ENCODE results near the gene WDR59.
A peak's percentile ranks its signal among the peaks of the same experiment; 100 is the strongest.
"Not testable (repeated sequence)": the region's sequence is repeated elsewhere in the genome, so short reads cannot be mapped to it uniquely, and the experiment has no call there.

The WDR59 gene

GRCh38 chr16:75012380-75013081, 27.6 kb upstream of the WDR59 start:
- DNase-seq = no peak

DNA sequence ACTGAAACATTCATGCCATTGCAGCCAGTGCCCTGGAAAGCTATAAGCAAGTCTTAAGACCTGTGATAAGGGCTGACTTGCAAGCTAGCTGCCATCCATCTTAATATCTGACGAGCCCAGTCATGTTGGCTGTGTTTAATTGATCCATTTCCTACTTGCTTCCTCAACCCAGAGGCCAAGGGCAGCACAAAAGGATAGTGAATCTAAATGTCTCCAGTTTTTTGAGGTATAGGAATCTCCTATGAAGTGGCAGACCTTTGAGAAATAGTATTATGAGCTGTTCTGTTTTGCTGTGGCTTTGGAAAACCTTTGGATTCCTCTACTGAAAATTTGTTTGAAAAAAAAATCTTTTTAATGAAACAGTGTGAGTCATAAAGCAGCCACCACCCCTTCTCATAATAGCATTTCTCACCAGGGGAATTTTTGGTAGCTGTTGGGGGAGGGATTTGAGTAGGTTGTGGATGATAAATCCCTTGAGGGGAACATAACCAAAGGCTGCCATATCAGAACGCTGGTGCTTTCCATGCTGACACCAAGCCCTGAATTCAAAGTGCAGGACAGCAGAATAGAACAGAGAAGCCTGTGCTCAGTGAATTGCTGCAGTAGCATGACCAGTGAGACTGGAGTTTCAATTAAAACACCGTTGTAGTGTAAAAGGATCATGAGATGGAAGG, 26.8 kb upstream of the WDR59 start:
- DNase-seq = peak; percentile 79

GRCh38 chr16:75010427-75010826, 25.5 kb upstream of the WDR59 start:
- DNase-seq = peak; percentile 34

- DNase-seq = no peak
Observed at GRCh38 chr16:75007443-75007842, 22.5 kb upstream of the WDR59 start.

GRCh38 chr16:75005697-75006096, 20.8 kb upstream of the WDR59 start:
- DNase-seq = no peak

DNA sequence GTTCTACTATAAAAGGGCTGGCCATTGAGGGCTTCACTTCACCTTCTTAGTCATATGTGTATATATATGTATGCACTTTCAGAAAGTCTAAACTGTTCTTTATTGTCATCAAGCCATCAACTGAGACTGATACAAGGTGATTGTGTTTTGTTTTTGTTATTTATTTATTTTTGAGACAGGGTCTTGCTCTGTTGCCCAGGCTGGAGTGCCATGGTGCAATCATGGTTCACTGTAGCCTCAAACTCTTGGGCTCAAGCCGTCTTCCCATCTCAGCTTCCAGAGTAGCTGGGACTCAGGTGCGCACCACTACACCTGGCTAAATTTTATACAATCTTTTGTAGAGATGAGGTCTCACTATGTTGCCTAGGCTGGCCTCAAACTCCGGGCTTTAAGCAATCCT, 19.5 kb upstream of the WDR59 start:
- no peak for DNase-seq

DNA sequence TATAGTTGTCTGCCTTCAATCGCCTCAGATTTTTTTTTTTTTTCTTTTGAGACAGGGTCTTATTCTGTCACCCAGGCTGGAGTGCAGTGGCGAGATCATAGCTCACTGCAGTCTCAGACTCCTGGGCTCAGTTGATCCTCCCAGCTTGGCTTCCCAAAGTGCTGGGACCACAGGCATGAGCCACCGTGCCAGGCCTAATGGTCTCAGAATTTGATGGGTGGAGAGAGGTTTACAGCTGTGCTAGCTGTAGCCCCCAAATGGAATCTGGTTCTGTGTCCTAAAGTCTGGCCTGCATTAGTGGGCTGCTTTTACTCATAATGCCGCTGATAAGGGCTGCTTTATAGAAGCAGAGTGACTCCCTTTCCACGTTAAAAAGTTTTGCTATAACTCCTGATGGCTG, 19.0 kb upstream of the WDR59 start:
- no peak for DNase-seq

- DNase-seq = no peak
Observed at GRCh38 chr16:75002474-75002873, 17.6 kb upstream of the WDR59 start.

GRCh38 chr16:75000481-75001081, 15.7 kb upstream of the WDR59 start:
- no peak for DNase-seq

DNA sequence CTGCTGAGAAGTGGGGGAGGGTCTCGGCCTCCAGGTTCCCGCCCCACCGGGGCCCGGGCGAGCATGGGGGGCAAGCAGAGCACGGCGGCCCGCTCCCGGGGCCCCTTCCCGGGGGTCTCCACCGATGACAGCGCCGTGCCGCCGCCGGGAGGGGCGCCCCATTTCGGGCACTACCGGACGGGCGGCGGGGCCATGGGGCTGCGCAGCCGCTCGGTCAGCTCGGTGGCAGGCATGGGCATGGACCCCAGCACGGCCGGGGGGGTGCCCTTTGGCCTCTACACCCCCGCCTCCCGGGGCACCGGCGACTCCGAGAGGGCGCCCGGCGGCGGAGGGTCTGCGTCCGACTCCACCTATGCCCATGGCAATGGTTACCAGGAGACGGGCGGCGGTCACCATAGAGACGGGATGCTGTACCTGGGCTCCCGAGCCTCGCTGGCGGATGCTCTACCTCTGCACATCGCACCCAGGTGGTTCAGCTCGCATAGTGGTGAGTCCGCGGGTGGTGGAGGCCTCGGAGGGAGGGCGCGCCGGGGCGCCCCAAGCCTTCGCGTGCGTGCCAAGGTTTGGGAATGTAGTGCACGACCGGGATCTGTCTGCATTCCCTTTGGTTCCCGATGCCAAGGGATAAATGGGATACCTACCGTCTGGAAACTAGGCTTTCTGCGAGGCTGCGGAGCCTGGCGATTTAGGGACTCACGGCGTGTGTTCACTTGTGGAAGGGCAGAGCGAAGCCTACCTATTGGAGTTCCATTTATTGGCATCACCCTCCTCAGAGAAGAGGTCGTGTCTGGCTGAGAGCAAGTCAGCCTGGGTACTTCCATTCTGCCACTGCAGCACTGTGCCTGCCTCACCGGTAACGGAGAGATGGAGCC, 14.9 kb upstream of the WDR59 start:
- DNase-seq = peak; percentile 56

GRCh38 chr16:74999219-74999608, 14.3 kb upstream of the WDR59 start:
- no peak for DNase-seq

DNA sequence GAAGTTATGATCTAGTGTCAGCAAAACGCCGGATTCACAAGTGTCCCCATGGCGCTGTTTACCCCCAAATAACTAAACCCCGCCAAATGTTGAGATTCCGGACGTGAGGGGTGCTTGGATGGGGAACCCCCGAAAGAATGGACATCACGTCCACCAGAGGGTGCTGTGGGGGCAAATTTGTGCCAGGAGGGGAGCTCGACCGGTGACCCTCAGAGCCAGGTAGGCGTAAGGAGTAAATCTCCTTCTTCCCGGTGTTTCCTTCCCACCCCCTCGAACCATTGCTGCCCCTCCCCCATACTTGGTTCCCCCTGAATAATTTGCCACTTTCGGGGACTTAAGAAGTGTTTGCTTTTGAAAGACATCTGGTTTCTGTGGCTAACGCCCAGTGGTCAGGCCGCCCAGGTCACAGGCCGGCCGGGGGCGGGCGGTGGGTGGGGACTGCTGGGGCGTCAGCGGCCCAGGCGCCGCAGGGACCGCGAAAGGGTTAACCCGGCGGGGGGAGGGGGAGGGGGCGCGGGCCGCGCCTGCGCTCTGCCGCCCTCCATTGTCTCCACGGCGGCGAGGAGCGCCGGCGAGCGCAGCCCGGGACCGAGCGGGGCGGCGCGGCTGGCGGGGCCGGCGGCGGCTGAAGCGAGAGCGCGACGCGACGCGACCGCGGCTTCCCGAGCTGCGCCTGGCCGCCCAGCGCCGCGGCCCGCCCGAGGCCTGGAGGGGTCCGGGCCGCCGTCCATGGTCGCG, 13.7 kb upstream of the WDR59 start, which contains the start of gene ZNRF1:
Gene ZNRF1, plus strand, starts transcription at position 544 of the 738 bp plus-strand sequence. CDS start 648 bp downstream, outside the sequence.
- DNase-seq = peak; percentile 87

- no peak for DNase-seq
Observed at GRCh38 chr16:74997042-74997491, 12.1 kb upstream of the WDR59 start.

DNA sequence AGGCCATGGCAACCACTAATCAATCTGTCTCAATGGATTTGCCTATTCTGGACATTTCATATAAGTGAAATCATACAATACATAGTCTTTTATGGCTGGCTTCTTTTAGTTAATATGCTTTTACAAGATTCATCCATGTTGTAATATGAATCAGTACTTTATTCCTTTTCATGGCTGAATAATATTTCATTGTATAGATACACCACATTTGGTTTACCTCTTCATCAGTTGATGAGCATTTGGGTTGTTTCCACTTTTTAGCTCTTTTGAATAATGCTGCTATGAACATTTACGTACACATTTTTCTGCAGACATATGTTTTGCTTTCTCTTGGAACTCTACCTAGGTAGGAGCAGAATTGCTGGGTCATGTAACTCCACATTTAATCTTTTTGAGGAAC, 11.1 kb upstream of the WDR59 start:
- no peak for DNase-seq

DNA sequence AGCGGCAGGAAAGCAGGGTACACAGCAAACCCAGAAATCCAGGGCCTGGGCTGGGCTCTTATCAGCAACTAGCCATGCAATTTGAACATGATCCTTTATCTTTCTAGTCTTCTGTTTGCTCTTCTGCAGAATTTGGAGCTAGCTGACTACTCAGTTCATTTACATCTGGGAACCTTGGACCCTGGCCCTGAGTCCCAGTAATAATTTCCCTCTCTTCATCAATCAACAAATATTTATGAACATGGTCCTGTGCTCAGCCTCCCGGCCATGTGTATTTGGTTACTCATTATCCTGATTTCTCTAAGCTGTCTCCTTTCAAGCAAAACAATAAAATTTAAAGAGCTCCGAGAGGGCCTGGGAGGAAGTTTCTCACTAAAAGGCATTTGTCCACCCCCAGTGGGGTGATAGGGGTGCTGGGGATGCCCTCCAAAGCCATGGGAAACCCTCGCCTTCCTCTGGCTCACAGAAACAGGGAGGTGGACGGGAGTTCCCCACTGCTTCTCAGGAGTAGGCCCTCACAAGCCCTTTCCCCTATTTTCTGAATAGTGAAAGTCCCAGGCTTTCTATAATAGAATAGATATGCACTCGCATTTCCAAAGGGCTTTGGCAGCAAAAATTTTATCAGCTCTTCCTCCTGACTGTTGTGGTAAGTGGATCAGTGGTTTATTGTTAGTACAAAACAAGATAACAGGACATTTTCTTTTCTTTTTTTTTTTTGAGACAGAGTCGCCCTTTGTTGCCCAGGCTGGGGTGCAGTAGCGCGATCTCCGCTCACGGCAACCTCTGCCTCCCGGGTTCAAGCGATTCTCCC, 6.9 kb upstream of the WDR59 start:
- DNase-seq = no peak

GRCh38 chr16:74991268-74991592, 6.3 kb upstream of the WDR59 start:
- DNase-seq = no peak

DNA sequence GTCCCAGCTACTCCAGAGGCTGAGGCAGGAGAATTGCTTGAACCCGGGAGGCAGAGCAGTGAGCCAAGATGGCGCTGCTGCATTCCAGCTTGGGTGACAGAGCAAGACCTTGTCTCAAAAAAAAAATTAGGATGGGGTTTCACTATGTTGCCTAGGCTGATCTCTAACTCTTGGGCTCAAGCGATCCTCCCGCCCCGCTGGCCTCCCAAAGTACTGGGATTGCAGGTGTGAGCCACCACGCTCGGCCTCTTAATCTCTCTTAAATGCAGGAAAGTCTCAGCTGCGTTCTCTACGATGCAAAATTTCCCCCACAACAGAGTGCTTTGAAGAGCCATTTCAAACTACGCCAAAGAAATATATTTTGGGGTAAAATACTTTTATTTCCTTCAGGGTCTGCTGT, 5.9 kb upstream of the WDR59 start:
- DNase-seq = no peak

DNA sequence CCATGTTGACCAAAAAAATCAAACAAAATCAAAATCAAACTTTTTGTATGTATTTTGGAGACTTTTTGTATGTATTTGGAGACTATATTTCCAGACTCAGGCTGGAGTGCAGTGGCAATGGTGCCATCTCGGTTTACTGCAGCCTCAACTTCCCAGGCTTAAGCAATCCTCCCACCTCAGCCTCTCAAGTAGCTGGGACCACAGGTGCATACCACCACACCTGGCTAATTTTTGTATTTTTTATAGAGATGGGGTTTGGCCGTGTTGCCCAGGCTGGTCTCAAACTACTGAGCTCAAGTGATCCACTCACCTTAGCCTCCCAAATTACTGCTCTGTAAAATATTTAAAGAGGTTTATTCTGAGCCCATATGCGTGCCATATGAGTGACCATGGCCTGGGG, 4.9 kb upstream of the WDR59 start:
- not testable (repeated sequence) for DNase-seq

DNA sequence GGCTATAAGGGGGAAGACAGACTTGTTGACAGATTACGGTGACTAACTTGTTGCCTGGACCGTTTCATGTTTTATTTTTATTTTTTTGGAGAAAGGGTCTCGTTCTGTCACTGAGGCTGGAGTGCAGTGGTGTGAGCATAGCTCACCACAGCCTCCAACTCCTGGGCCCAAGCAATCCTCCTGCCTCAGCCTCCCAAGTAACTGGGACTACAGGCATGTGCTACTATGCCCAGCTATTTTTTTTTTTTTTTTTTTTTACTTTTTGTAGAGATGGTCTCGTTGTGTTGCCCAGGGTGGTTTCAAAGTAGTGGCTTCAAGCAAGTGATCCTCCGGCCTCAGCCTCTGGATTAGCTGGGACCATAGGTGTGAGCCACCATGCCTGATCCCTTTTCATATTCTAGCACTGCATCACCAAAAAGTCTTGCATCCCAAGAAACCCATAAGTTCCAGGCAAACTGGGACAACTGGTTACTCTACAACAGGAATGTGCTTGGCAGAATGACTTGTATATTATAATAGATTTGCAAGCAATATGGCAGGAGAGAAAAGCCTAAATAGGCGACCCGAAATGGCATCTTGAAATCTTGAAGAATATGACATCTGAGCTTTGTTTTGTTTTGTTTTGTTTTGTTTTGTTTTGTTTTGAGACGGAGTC, 2.2 kb upstream of the WDR59 start:
- DNase-seq = no peak

DNA sequence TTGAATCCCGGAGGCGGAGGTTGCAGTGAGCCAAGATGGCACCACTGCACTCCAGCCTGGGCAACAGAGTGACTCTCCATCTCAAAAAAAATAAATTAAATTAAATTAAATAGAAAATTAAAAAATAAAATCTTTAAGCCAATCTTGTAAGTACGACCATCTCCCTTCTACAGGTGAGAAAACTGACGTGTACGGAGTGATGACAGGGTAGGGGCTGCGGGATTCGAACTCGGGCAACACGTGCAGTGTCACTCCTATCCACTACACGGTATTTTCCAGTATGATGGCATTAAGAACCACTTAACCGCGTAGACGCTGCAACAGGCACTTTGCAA, 762 bp downstream of the WDR59 start:
- no peak for DNase-seq

DNA sequence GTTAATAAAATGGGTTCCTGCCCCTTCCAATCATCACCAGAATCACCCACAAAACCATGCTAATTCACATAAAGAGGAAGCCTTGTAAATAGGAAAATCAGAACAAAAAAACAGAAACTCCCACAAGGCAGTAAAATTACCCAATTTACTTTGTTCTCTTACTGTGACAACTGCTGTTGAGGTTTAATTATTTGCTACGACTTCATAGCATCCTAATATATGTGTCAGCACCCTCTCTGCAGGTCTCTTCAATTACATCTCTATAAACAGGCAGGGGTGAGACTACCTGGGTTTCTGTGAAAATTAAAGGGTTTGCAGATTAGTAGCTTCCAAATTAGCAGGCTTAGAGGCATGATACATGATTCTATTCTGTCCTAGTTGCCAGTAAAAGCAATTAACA, 2.7 kb downstream of the WDR59 start:
- DNase-seq = no peak

Measured in activated CD4-positive, alpha-beta T cell treated with anti-CD3 and anti-CD28 coated beads, Interleukin-2, amount 50 U/mL, for 16 hours (primary cell).